GM23338 (cell line): ENCODE results near the gene LRIT1. TPM values are rescaled to one million over a fixed set of nuclear protein-coding genes. Genes with fewer than 3 reads are reported as not detected.

ENCODE experiments used
- ATAC-seq: fragments of 200-7000 bp; cut with Tn5 transposase; 3 replicates; pipeline ENCODE4 v1.9.1; 2020
- DNase-seq: peaks from one replicate; pipeline ENCODE4 v3.0.0-alpha.2; 2015; ENCODE audit warnings: low spot score
- H2AFZ ChIP-seq: fragments of 200-600 bp; sonication (generic); 2 replicates; pipeline ENCODE4 v1.8.0; 2016; ENCODE audit warnings: antibody characterized with exemption, mild to moderate bottlenecking, moderate library complexity
- H3F3A ChIP-seq: fragments of 200-600 bp; sonication (generic); replicated peaks from 2 replicates; pipeline ENCODE4 v1.8.0; 2017; ENCODE audit warnings: antibody characterized with exemption, mixed run types, low read depth
- H3K27ac ChIP-seq: fragments of 200-600 bp; sonication (generic); 2 replicates; pipeline ENCODE4 v1.6.1; 2016; ENCODE audit warnings: low read depth
- H3K27me3 ChIP-seq: fragments of 200-600 bp; sonication (generic); 2 replicates; pipeline ENCODE4 v1.8.0; 2016; ENCODE audit warnings: mild to moderate bottlenecking, mixed run types, moderate library complexity; ENCODE audit not compliant: insufficient read depth
- H3K36me3 ChIP-seq: fragments of 200-600 bp; sonication (generic); 2 replicates; pipeline ENCODE4 v1.8.0; 2016; ENCODE audit warnings: mild to moderate bottlenecking; ENCODE audit not compliant: insufficient read depth
- H3K4me1 ChIP-seq: fragments of 200-600 bp; sonication (generic); 2 replicates; pipeline ENCODE4 v1.8.0; 2016; ENCODE audit warnings: mild to moderate bottlenecking, moderate library complexity; ENCODE audit not compliant: insufficient read depth
- H3K4me2 ChIP-seq: fragments of 200-600 bp; sonication (generic); 2 replicates; pipeline ENCODE4 v1.7.1; 2017; ENCODE audit warnings: mixed run types
- H3K4me3 ChIP-seq: fragments of 200-600 bp; sonication (generic); 2 replicates; pipeline ENCODE4 v1.6.1; 2016; ENCODE audit warnings: mixed run types
- H3K79me2 ChIP-seq: fragments of 200-600 bp; sonication (generic); replicated peaks from 2 replicates; pipeline ENCODE4 v1.8.0; 2017; ENCODE audit warnings: mild to moderate bottlenecking; ENCODE audit not compliant: insufficient read depth
- H3K9me2 ChIP-seq: fragments of 200-600 bp; sonication (generic); 2 replicates; pipeline ENCODE4 v1.8.0; 2017; ENCODE audit not compliant: insufficient read depth
- H4K20me1 ChIP-seq: fragments of 200-600 bp; sonication (generic); replicated peaks from 2 replicates; pipeline ENCODE4 v1.8.0; 2017; ENCODE audit warnings: mild to moderate bottlenecking; ENCODE audit not compliant: insufficient read depth
- H3K27ac Mint-ChIP-seq: 2 replicates; pipeline ENCODE4 v1.8.0; 2020; ENCODE audit warnings: inconsistent platforms, mild to moderate bottlenecking, moderate library complexity, mixed read lengths
- H3K27me3 Mint-ChIP-seq: 3 replicates; pipeline ENCODE4 v1.8.0; 2022; ENCODE audit warnings: low read depth, mild to moderate bottlenecking, moderate library complexity, mixed read lengths, inconsistent platforms; ENCODE audit not compliant: insufficient read depth, poor library complexity
- H3K36me3 Mint-ChIP-seq: 3 replicates; pipeline ENCODE4 v1.8.0; 2021; ENCODE audit warnings: low read depth, mild to moderate bottlenecking, inconsistent platforms, moderate library complexity, mixed read lengths
- H3K4me1 Mint-ChIP-seq: 3 replicates; pipeline ENCODE4 v1.8.0; 2020; ENCODE audit warnings: mild to moderate bottlenecking, inconsistent platforms, mixed read lengths
- H3K4me3 Mint-ChIP-seq: 3 replicates; pipeline ENCODE4 v1.8.0; 2021; ENCODE audit warnings: moderate library complexity, mild to moderate bottlenecking, inconsistent platforms, mixed read lengths
- H3K9me3 Mint-ChIP-seq: 3 replicates; pipeline ENCODE4 v1.8.0; 2020; ENCODE audit warnings: moderate library complexity, mild to moderate bottlenecking, inconsistent platforms, mixed read lengths
- CREB1 ChIP-seq: fragments of 250-450 bp; sonication (Bioruptor Pico); IDR thresholded peaks from 2 replicates; pipeline ENCODE4 v1.5.0; 2020; ENCODE audit warnings: low read depth, mild to moderate bottlenecking, moderate library complexity
- CTCF ChIP-seq, 2 experiments: fragments of 200-600 bp in 1 of 2; sonication (generic) in 1 of 2; conservative IDR thresholded peaks; 2 replicates each; pipeline versions ENCODE4 v1.5.1 to v1.6.1; 2016 to 2017; ENCODE audit warnings: antibody characterized with exemption in 2 of 2, low read depth in 2 of 2, mild to moderate bottlenecking in 2 of 2, moderate library complexity in 1 of 2
- ETS1 ChIP-seq: IDR thresholded peaks from 2 replicates; pipeline ENCODE4 v1.6.1; 2016; ENCODE audit warnings: antibody characterized with exemption
- EZH2 ChIP-seq: fragments of 200-600 bp; sonication (generic); IDR thresholded peaks from one replicate; pipeline ENCODE4 v1.8.0; 2017; ENCODE audit warnings: antibody characterized with exemption, mild to moderate bottlenecking, low read depth; ENCODE audit not compliant: unreplicated experiment
- EZH2phosphoT487 ChIP-seq: fragments of 200-600 bp; sonication (generic); IDR thresholded peaks from one replicate; pipeline ENCODE4 v1.8.1; 2018; ENCODE audit warnings: antibody characterized with exemption; ENCODE audit not compliant: unreplicated experiment
- JUNB ChIP-seq: IDR thresholded peaks from one replicate; pipeline ENCODE4 v1.6.1; 2016; ENCODE audit warnings: antibody characterized with exemption; ENCODE audit not compliant: unreplicated experiment
- NANOG ChIP-seq: IDR thresholded peaks from 2 replicates; pipeline ENCODE4 v1.6.1; 2016; ENCODE audit warnings: antibody characterized with exemption, borderline replicate concordance
- POLR2AphosphoS5 ChIP-seq: IDR thresholded peaks from 2 replicates; pipeline ENCODE4 v1.6.1; 2016; ENCODE audit warnings: antibody characterized with exemption, low read depth
- REST ChIP-seq: IDR thresholded peaks from one replicate; pipeline ENCODE4 v1.6.1; 2018; ENCODE audit warnings: antibody characterized with exemption; ENCODE audit not compliant: unreplicated experiment
- STAT1 ChIP-seq: IDR thresholded peaks from one replicate; pipeline ENCODE4 v1.6.1; 2016; ENCODE audit warnings: antibody characterized with exemption; ENCODE audit not compliant: unreplicated experiment
- ZNF114 ChIP-seq: fragments of 250-450 bp; sonication (Bioruptor Pico); IDR thresholded peaks from 2 replicates; pipeline ENCODE4 v1.5.0; 2020; ENCODE audit warnings: mild to moderate bottlenecking, moderate library complexity
- ZNF331 ChIP-seq: fragments of 250-450 bp; sonication (Bioruptor Pico); IDR thresholded peaks from 2 replicates; pipeline ENCODE4 v1.5.0; 2020; ENCODE audit warnings: low read depth, mild to moderate bottlenecking, moderate library complexity
- ZNF462 ChIP-seq: fragments of 250-450 bp; sonication (Bioruptor Pico); IDR thresholded peaks from 2 replicates; pipeline ENCODE4 v1.5.0; 2020; ENCODE audit warnings: mild to moderate bottlenecking, moderate library complexity
- polyA plus RNA-seq: library from polyadenylated mRNA; unstranded; fragments of >200 nt; fragmentation: Nextera tagmentation; extraction: Ambion mirVana; gene quantifications from 2 replicates; pipeline ENCODE4 v1.2.1, GENCODE V29; 2016
- total RNA-seq: library from RNA; depleted of rRNA; stranded (reverse); fragments of >200 nt; shearing (Covaris generic); gene quantifications from 2 replicates; pipeline ENCODE4 v1.2.3, GENCODE V29; 2014

Gene LRIT1
- total and polyA plus RNA-seq, 2 experiments from 2014 or later = 0.07 TPM; not detected in 1

- no peaks in the 10 kb centered on the region for H3K36me3 ChIP-seq
- no peak overlapping the region for H2AFZ ChIP-seq
- no peak overlapping the region for H3K4me2 ChIP-seq
- H3K27me3 Mint-ChIP-seq = peaks cover 2% of the 10 kb centered on the region
- no peaks in the 10 kb centered on the region for H3K9me2 ChIP-seq
- ATAC-seq (no peak), DNase-seq (no peak)
- no peaks in the 10 kb centered on the region for H4K20me1 ChIP-seq
- no peaks in the 10 kb centered on the region for H3K4me1 ChIP-seq
- H3K4me1 Mint-ChIP-seq = peaks cover 7% of the 10 kb centered on the region; the same call in 2 of the 3 replicates
- H3K4me3 Mint-ChIP-seq = no peak overlapping the region
- H3F3A ChIP-seq = no peaks in the 10 kb centered on the region
- H3K27ac ChIP-seq = no peak overlapping the region
- H3K36me3 Mint-ChIP-seq = no peaks in the 10 kb centered on the region
- TF ChIP-seq JUNB (no peak), STAT1 (no peak), ETS1 (no peak), ZNF331 (CRISPR knock-in tag) (no peak), ZNF462 (no peak), CREB1 (no peak), REST (no peak), ZNF114 (CRISPR knock-in tag) (no peak), CTCF (conservative IDR thresholded peaks at IDR 0.05; ENCODE audit: low read depth in 2 of 2) (no peak), EZH2phosphoT487 (no peak), EZH2 (no peak), NANOG (no peak), POLR2AphosphoS5 (no peak)
- H3K79me2 ChIP-seq = no peaks in the 10 kb centered on the region
- H3K27me3 ChIP-seq = no peaks in the 10 kb centered on the region
- H3K27ac Mint-ChIP-seq = no peak overlapping the region
- no peaks in the 10 kb centered on the region; the same call in 1 of the 3 replicates for H3K9me3 Mint-ChIP-seq
- no peak overlapping the region for H3K4me3 ChIP-seq
These were observed 23.6 kb downstream of the LRIT1 start for GRCh38 chr10:84217746-84218145.
